ENCODE measurements around the gene NCR3LG1. TPM values are rescaled to one million over a fixed set of nuclear protein-coding genes. Genes with fewer than 3 reads are reported as not detected.

Gene NCR3LG1
- total RNA-seq, 4 donors from 2014 or later = 5.2 to 11.7 (median 9.4) TPM

DNA sequence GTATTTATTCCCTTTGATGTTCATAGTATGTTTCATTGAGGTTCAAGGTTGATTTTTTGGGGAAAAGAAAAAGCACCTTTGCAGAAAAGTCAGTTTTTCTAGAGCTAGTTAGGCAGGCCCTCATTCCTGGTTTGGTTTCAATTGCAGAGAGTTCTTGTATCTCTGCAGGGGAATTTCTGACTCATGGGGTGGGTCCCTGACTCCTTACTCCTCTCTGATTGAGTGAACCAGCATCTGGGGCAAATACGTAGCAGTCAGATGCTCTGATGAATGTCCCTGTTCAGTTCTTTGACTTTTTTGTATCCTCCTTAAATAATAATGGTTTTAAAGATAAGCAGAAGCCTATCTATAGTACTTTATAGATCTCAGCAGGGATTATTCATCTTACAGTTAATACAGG lies 7.7 kb upstream of the NCR3LG1 start:
- no peaks in the 10 kb centered on the region for H3K27me3 ChIP-seq
- 78 to 100% methylated on average over 1 of the region's 1 CpG for WGBS, 2 donors (ENCODE audit: low coverage in 1 of 2)
- H3K27ac ChIP-seq = no peak overlapping the region
- no peak for TF ChIP-seq POLR2AphosphoS5 (IDR thresholded peaks at IDR 0.05)
- TF ChIP-seq POLR2A (IDR thresholded peaks at IDR 0.05) = no peak
- TF ChIP-seq, protein P1, sequence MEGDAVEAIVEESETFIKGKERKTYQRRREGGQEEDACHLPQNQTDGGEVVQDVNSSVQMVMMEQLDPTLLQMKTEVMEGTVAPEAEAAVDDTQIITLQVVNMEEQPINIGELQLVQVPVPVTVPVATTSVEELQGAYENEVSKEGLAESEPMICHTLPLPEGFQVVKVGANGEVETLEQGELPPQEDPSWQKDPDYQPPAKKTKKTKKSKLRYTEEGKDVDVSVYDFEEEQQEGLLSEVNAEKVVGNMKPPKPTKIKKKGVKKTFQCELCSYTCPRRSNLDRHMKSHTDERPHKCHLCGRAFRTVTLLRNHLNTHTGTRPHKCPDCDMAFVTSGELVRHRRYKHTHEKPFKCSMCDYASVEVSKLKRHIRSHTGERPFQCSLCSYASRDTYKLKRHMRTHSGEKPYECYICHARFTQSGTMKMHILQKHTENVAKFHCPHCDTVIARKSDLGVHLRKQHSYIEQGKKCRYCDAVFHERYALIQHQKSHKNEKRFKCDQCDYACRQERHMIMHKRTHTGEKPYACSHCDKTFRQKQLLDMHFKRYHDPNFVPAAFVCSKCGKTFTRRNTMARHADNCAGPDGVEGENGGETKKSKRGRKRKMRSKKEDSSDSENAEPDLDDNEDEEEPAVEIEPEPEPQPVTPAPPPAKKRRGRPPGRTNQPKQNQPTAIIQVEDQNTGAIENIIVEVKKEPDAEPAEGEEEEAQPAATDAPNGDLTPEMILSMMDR (IDR thresholded peaks at IDR 0.05) = no peak
- in situ Hi-C loops (cut with MboI; ENCODE audit: low pct_ligation_motif_present in 1 of 4, low pct_unique_long_range_greater_than_20kb in 1 of 4, low sequenced_read_pairs in 3 of 4) (no loop called here), intact Hi-C loops (cut with DNase I; ENCODE audit: low total_unique reads) (no loop called here)
- H3K36me3 ChIP-seq = no peaks in the 10 kb centered on the region
- no peaks in the 10 kb centered on the region for H3K4me1 ChIP-seq
- no peak overlapping the region for H3K4me3 ChIP-seq
- no peaks in the 10 kb centered on the region for H3K9me3 ChIP-seq
- DNase-seq = no peak

DNA sequence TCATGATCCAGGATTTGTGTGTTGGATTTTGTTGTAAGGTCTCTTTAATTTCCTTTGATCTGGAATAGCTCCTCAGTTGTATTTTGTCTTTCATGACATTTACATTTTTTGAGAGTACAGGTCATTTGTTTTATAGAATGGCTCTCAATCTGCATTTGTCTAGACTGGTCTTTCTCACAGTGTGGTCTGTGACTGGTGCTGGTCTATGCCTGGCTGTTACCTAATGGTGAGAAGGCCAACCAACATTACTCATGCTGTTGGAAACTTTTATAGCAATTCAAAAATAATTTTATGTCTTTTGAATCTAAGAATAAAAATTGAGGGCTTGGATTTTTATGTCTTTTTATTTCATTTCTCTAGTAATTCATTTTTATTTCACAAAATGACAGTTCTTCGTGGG lies 3.9 kb upstream of the NCR3LG1 start:
- no peak for DNase-seq
- WGBS, 2 donors (ENCODE audit: low coverage in 1 of 2) = 44 to 85% methylated on average over 1 of the region's 1 CpG
- Histone ChIP-seq H3K36me3 (no peaks in the 10 kb centered on the region), H3K9me3 (no peaks in the 10 kb centered on the region), H3K4me3 (no peak overlapping the region), H3K27ac (no peak overlapping the region), H3K4me1 (peaks cover 0 to 11% (median 6%) of the 10 kb centered on the region in 4 donors), H3K27me3 (no peaks in the 10 kb centered on the region)
- intact Hi-C loops (cut with DNase I; ENCODE audit: low total_unique reads) (no loop called here), in situ Hi-C loops (cut with MboI; ENCODE audit: low pct_ligation_motif_present in 1 of 4, low pct_unique_long_range_greater_than_20kb in 1 of 4, low sequenced_read_pairs in 3 of 4) (no loop called here)
- no peak for TF ChIP-seq EP300 (IDR thresholded peaks at IDR 0.05; ENCODE audit: low read depth)
- TF ChIP-seq, protein P1 (IDR thresholded peaks at IDR 0.05) = no peak
- TF ChIP-seq POLR2AphosphoS5 (IDR thresholded peaks at IDR 0.05) = no peak
- TF ChIP-seq POLR2A (IDR thresholded peaks at IDR 0.05) = no peak

DNA sequence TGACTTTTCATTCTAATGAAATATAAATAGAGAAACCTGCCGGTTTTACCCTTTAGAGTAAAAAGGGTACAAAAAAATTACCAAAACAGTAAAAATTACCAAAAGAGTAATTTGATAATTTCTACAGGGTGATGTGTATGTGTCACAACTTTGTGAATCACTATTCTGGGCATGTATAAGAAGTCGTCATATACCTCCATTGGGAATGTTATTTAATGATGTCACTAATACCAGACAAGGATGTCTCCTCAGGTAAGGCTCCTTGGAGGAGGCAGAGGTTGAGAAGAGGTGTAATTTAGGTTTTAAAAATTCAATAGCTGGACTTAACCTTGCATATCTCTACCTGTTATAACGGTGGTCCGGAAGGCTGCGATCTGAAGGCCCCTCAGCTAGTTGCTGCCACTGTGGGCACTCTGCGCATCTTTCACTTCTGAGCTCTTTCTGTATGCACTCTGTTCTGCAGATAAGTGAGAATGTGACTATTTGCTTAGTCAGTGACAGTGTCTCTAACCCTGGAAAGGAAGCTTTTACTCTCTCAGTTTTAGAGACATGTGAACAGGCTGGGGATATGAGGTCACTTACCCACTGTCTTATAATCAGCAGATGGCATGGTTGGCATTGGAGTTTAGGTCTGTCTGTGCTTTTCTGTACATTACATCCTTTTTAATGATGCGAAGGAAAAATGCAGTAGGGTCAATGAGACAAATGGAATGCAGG lies 987 bp upstream of the NCR3LG1 start:
- in situ Hi-C loops (cut with MboI; ENCODE audit: low pct_ligation_motif_present in 1 of 4, low pct_unique_long_range_greater_than_20kb in 1 of 4, low sequenced_read_pairs in 3 of 4) = no loop called here

DNA sequence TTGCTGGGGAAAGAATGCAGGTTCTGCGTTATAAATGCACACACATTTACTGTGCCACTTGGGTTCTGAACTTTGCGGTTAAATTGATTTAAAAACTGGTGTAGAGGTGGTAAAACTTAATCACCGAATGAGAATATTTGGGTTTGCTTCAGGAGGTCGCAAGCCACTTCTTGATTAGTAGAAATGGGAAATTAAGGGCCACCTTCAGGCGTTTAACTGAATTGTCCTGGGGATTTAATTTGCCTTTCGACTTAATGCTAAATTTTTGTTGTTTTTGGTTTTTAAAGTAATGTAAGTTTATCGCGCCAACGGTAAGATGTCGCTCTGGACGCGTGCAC lies 459 bp upstream of the NCR3LG1 start:
- peak overlapping the region; percentile 85 to 93 (median 90) for H3K27ac ChIP-seq
- H3K4me1 ChIP-seq = peaks cover 0 to 19% (median 10%) of the 10 kb centered on the region in 4 donors
- no peaks in the 10 kb centered on the region for H3K27me3 ChIP-seq
- in situ Hi-C loops (cut with MboI; ENCODE audit: low pct_ligation_motif_present in 1 of 4, low pct_unique_long_range_greater_than_20kb in 1 of 4, low sequenced_read_pairs in 3 of 4) = no loop called here
- H3K4me3 ChIP-seq = peak overlapping the region; percentile 54 to 73 (median 62)
- 13 to 27% methylated on average over 9 to 12 of the region's 12 CpGs for WGBS, 2 donors (ENCODE audit: low coverage in 1 of 2)
- H3K36me3 ChIP-seq = no peaks in the 10 kb centered on the region
- intact Hi-C loops (cut with DNase I; ENCODE audit: low total_unique reads) = no loop called here
- no peaks in the 10 kb centered on the region for H3K9me3 ChIP-seq
- TF ChIP-seq POLR2AphosphoS5 (IDR thresholded peaks at IDR 0.05) = no peak
- TF ChIP-seq, protein P1 (IDR thresholded peaks at IDR 0.05) = peak in 2 of 5 experiments; percentile 15 to 33
- no peak for DNase-seq

More for the DNA sequence above, 987 bp upstream of the NCR3LG1 start:
- TF ChIP-seq, protein P1 (IDR thresholded peaks at IDR 0.05) = no peak
- Histone ChIP-seq H3K36me3 (no peaks in the 10 kb centered on the region), H3K4me1 (peaks cover 0 to 19% (median 10%) of the 10 kb centered on the region in 4 donors), H3K27me3 (no peaks in the 10 kb centered on the region), H3K27ac (no peak overlapping the region), H3K9me3 (no peaks in the 10 kb centered on the region), H3K4me3 (no peak overlapping the region)
- WGBS, 2 donors (ENCODE audit: low coverage in 1 of 2) = 86 to 91% methylated on average over 7 of the region's 7 CpGs
- intact Hi-C loops (cut with DNase I; ENCODE audit: low total_unique reads) = no loop called here
- no peak for DNase-seq
